Calu3 (cell line): ENCODE data around the gene CEP85. TPM values are rescaled to one million over a fixed set of nuclear protein-coding genes. Genes with fewer than 3 reads are reported as not detected.

Experiments used
- BruUV-seq: library from RNA; stranded (reverse); fragments of 400-500 nt; replicated peaks from 2 replicates; lab custom pipeline; 2021; lab: Mats Ljungman, UMichigan
- CTCF ChIA-PET: fragments of 300-600 bp; sonication (Branson Sonifier 250); formaldehyde crosslinking; loops from one replicate; lab custom pipeline; 2022; ENCODE audit warnings: antibody characterized with exemption; lab: Charles Lee
- DNase-seq: peaks from one replicate; pipeline ENCODE4 v3.0.0; 2022
- H3K27ac Mint-ChIP-seq: one replicate; pipeline ENCODE4 v1.8.0; 2022; ENCODE audit warnings: mixed read lengths; ENCODE audit not compliant: unreplicated experiment
- H3K27me3 Mint-ChIP-seq: one replicate; pipeline ENCODE4 v1.8.0; 2022; ENCODE audit warnings: mixed read lengths; ENCODE audit not compliant: unreplicated experiment
- H3K36me3 Mint-ChIP-seq: one replicate; pipeline ENCODE4 v1.8.0; 2022; ENCODE audit warnings: mild to moderate bottlenecking, moderate library complexity, mixed read lengths; ENCODE audit not compliant: insufficient read depth, unreplicated experiment
- H3K4me1 Mint-ChIP-seq: one replicate; pipeline ENCODE4 v1.8.0; 2022; ENCODE audit warnings: mild to moderate bottlenecking, low read depth, mixed read lengths; ENCODE audit not compliant: unreplicated experiment
- H3K4me3 Mint-ChIP-seq: one replicate; pipeline ENCODE4 v1.8.0; 2022; ENCODE audit warnings: mild to moderate bottlenecking, low read depth, moderate library complexity, mixed read lengths; ENCODE audit not compliant: unreplicated experiment
- H3K9me3 Mint-ChIP-seq: one replicate; pipeline ENCODE4 v1.8.0; 2022; ENCODE audit warnings: low read depth, mixed read lengths; ENCODE audit not compliant: unreplicated experiment
- CTCF ChIP-seq: fragments of 200-600 bp; IDR thresholded peaks from one replicate; pipeline ENCODE4 v1.8.0; 2022; ENCODE audit warnings: antibody characterized with exemption; ENCODE audit not compliant: unreplicated experiment
- intact Hi-C: fragments of 100-400 bp; cut with micrococcal nuclease; formaldehyde crosslinking; loops from one replicate; pipeline ENCODE4 v1.10.0; 2022; ENCODE audit not compliant: unreplicated experiment
- total RNA-seq: library from RNA; stranded (reverse); gene quantifications from 2 replicates; pipeline ENCODE4 v1.2.3, GENCODE V29; 2022

CEP85 gene
- total RNA-seq, 1 experiment from 2014 or later: 19.9 TPM

GRCh38 chr1:26323382-26323781 lies 89.4 kb downstream of the CEP85 start:
- TF ChIP-seq CTCF: no peak
- BruUV-seq: no TSS peak
- H3K4me1 Mint-ChIP-seq: peaks cover 8% of the 10 kb centered on the region
- no peak overlapping the region for H3K4me3 Mint-ChIP-seq
- H3K27ac Mint-ChIP-seq: no peak overlapping the region
- no peak for DNase-seq
- intact Hi-C loops: loop anchor here (5.0 kb wide), 1 partner anchor 39 kb away; no protein-coding TSS in a partner anchor
- CTCF ChIA-PET: interaction anchor here (2.9 kb wide), 1 partner anchor 68 kb away, joined by 8 read pairs; no protein-coding TSS in a partner anchor
- H3K36me3 Mint-ChIP-seq: no peaks in the 10 kb centered on the region
- H3K9me3 Mint-ChIP-seq: no peaks in the 10 kb centered on the region
- H3K27me3 Mint-ChIP-seq: no peaks in the 10 kb centered on the region

- no peak overlapping the region for H3K27ac Mint-ChIP-seq
- H3K36me3 Mint-ChIP-seq: no peaks in the 10 kb centered on the region
- no peaks in the 10 kb centered on the region for H3K9me3 Mint-ChIP-seq
- no peak overlapping the region for H3K4me3 Mint-ChIP-seq
- TF ChIP-seq CTCF: no peak
- CTCF ChIA-PET: no interaction called here
- intact Hi-C loops: loop anchor here (5.0 kb wide), 1 partner anchor 38 kb away; no protein-coding TSS in a partner anchor
- no peaks in the 10 kb centered on the region for H3K27me3 Mint-ChIP-seq
- no TSS peak for BruUV-seq
- no peak for DNase-seq
- H3K4me1 Mint-ChIP-seq: peaks cover 8% of the 10 kb centered on the region
Measured at GRCh38 chr1:26324550-26324949, 90.5 kb downstream of the CEP85 start.

- H3K36me3 Mint-ChIP-seq: peaks cover 2% of the 10 kb centered on the region
- no peaks in the 10 kb centered on the region for H3K9me3 Mint-ChIP-seq
- no peak overlapping the region for H3K27ac Mint-ChIP-seq
- intact Hi-C loops: no loop called here
- BruUV-seq: no TSS peak
- no peaks in the 10 kb centered on the region for H3K27me3 Mint-ChIP-seq
- H3K4me1 Mint-ChIP-seq: no peaks in the 10 kb centered on the region
- DNase-seq: no peak
- no peak for TF ChIP-seq CTCF
- CTCF ChIA-PET: no interaction called here
- no peak overlapping the region for H3K4me3 Mint-ChIP-seq
Measured at GRCh38 chr1:26327956-26328362, 94.0 kb downstream of the CEP85 start.

Other genes with a start within 250 kb of the CEP85 start
- 8.4 and 11.5 TPM in 2 replicates for gene PAFAH2, start 236.1 kb upstream of the CEP85 start, total RNA-seq
- gene EXTL1, start 212.4 kb upstream of the CEP85 start, total RNA-seq: not detected in 2 replicates
- not detected in 2 replicates for gene SLC30A2, start 188.1 kb upstream of the CEP85 start, total RNA-seq
- gene TRIM63, start 166.6 kb upstream of the CEP85 start, total RNA-seq: not detected in 2 replicates
- gene PDIK1L, start 122.4 kb upstream of the CEP85 start, total RNA-seq: 11.4 and 11.9 TPM in 2 replicates
- gene FAM110D, start 75.1 kb upstream of the CEP85 start, total RNA-seq: not detected in 2 replicates
- gene C1orf232, start 65.2 kb upstream of the CEP85 start, total RNA-seq: not detected in 2 replicates
- 22.2 and 23.1 TPM in 2 replicates for gene ZNF593, start 64.3 kb upstream of the CEP85 start, total RNA-seq
- not detected in 2 replicates for gene ZNF593OS, start 62.4 kb upstream of the CEP85 start, total RNA-seq
- gene CNKSR1, start 56.7 kb upstream of the CEP85 start, total RNA-seq: 28.1 and 30.6 TPM in 2 replicates
- not detected in 2 replicates for gene CATSPER4, start 43.6 kb upstream of the CEP85 start, total RNA-seq
- 74.6 and 107 TPM in 2 replicates for gene SH3BGRL3, start 45.9 kb downstream of the CEP85 start, total RNA-seq
- 24.0 and 32.0 TPM in 2 replicates for gene UBXN11, start 72.4 kb downstream of the CEP85 start, total RNA-seq
- gene CD52, start 83.8 kb downstream of the CEP85 start, total RNA-seq: not detected in 2 replicates
- 6.4 and 17.6 TPM in 2 replicates for gene CRYBG2, start 119.9 kb downstream of the CEP85 start, total RNA-seq
- gene ZNF683, start 138.6 kb downstream of the CEP85 start, total RNA-seq: not detected in 2 replicates
- gene LIN28A, start 176.6 kb downstream of the CEP85 start, total RNA-seq: not detected in 2 replicates
- gene DHDDS, start 198.1 kb downstream of the CEP85 start, total RNA-seq: 32.8 and 42.8 TPM in 2 replicates
- gene HMGN2, start 238.2 kb downstream of the CEP85 start, total RNA-seq: 269 and 290 TPM in 2 replicates